IMR-90 (cell line): ENCODE data around the gene PRKAR1B.

Source experiments
- CEBPB ChIP-seq: IDR thresholded peaks from 2 replicates; pipeline ENCODE4 v1.6.1; 2012; ENCODE audit warnings: low read depth, low read length, improper control_type of control experiment
- MXI1 ChIP-seq: IDR thresholded peaks from 2 replicates; pipeline ENCODE4 v1.6.1; 2012; ENCODE audit warnings: low read depth, mild to moderate bottlenecking, low read length, moderate library complexity, borderline replicate concordance
- NFE2L2 ChIP-seq: fragments of 150-350 bp; IDR thresholded peaks from 2 replicates; pipeline ENCODE4 v1.6.1; 2016; ENCODE audit warnings: low read depth, mild to moderate bottlenecking, low read length
- POLR2A ChIP-seq: IDR thresholded peaks from 2 replicates; pipeline ENCODE4 v1.6.1; 2012; ENCODE audit warnings: mild to moderate bottlenecking, low read depth, low read length
- RAD21 ChIP-seq: IDR thresholded peaks from 2 replicates; pipeline ENCODE4 v1.6.1; 2012; ENCODE audit warnings: low read length, improper control_type of control experiment
- TF ChIP-seq, protein P1 (sequence below): conservative IDR thresholded peaks from 2 replicates; pipeline ENCODE4 v1.5.1; 2012; ENCODE audit warnings: mild to moderate bottlenecking, low read depth, low read length, improper control_type of control experiment

DNA sequence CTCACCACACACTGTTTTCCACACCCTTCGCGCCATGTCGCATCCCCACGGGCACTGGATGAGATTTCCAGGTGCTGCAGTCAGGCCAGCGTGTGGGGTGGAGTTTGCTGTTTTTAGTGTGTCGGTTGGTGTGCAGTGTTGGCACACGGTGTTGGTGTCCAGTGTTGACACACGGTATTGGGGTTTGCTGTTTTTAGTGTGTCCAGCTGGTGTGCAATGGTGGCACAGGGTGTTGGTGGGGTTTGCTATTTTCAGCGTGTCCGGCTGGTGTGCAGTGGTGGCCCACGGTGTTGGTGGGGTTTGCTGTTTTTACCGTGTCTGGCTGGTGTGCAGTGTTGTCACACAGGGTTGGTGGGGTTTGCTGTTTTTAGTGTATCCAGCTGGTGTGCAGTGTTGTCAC lies 20.1 kb upstream of the PRKAR1B start:
- TF ChIP-seq, protein P1, sequence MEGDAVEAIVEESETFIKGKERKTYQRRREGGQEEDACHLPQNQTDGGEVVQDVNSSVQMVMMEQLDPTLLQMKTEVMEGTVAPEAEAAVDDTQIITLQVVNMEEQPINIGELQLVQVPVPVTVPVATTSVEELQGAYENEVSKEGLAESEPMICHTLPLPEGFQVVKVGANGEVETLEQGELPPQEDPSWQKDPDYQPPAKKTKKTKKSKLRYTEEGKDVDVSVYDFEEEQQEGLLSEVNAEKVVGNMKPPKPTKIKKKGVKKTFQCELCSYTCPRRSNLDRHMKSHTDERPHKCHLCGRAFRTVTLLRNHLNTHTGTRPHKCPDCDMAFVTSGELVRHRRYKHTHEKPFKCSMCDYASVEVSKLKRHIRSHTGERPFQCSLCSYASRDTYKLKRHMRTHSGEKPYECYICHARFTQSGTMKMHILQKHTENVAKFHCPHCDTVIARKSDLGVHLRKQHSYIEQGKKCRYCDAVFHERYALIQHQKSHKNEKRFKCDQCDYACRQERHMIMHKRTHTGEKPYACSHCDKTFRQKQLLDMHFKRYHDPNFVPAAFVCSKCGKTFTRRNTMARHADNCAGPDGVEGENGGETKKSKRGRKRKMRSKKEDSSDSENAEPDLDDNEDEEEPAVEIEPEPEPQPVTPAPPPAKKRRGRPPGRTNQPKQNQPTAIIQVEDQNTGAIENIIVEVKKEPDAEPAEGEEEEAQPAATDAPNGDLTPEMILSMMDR: no peak
- TF ChIP-seq POLR2A (no peak), RAD21 (no peak), NFE2L2 (no peak), CEBPB (no peak), MXI1 (no peak)
